Measurements from ENCODE around the gene PREX1. TPM values are rescaled to one million over a fixed set of nuclear protein-coding genes. Genes with fewer than 3 reads are reported as not detected.

Gene PREX1
- total RNA-seq, 4 donors from 2014 or later = 9.9 to 150 (median 18.4) TPM

DNA sequence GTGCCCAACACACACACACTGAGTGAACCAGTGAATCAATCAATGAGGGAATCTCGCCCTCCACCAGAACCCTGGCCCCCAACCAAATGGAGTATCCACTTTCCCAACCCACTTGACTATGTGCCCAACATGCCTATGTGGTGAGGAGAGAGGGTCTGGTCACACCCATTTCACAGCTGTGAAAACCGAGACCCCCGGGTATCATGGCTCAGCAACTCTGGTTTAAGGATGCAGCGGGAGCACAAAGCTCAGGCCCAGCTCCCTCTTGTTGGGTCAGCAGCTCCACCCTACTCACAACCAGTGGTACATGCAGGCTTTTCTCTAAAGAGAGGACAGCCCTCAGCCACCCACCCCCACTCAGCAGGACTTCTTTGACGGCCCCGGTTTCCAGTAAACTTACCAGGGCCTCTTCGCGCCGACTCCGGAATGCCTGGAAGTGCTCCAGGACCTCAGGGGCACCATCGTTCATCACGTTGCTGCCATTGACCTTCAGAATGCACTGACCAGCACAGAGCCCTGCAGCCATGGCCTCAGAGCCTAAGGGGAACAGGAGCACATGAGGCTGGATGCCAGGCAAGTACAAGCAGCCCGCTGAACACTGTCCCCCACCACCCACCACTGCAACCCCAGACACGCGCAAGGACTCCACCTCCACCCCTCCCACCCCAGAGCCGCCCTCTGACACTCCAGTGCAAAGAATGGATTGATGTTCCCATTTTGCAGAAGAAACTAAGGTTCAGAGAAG is 174.7 kb downstream of the PREX1 start:
- H3K9me3 ChIP-seq = no peaks in the 10 kb centered on the region
- no peak overlapping the region for H3K27ac ChIP-seq
- no peaks in the 10 kb centered on the region for H3K4me1 ChIP-seq
- no peaks in the 10 kb centered on the region for H3K27me3 ChIP-seq
- H3K4me3 ChIP-seq = no peak overlapping the region
- H3K36me3 ChIP-seq = peaks cover 0 to 50% (median 0%) of the 10 kb centered on the region in 3 donors
- TF ChIP-seq, protein P1, sequence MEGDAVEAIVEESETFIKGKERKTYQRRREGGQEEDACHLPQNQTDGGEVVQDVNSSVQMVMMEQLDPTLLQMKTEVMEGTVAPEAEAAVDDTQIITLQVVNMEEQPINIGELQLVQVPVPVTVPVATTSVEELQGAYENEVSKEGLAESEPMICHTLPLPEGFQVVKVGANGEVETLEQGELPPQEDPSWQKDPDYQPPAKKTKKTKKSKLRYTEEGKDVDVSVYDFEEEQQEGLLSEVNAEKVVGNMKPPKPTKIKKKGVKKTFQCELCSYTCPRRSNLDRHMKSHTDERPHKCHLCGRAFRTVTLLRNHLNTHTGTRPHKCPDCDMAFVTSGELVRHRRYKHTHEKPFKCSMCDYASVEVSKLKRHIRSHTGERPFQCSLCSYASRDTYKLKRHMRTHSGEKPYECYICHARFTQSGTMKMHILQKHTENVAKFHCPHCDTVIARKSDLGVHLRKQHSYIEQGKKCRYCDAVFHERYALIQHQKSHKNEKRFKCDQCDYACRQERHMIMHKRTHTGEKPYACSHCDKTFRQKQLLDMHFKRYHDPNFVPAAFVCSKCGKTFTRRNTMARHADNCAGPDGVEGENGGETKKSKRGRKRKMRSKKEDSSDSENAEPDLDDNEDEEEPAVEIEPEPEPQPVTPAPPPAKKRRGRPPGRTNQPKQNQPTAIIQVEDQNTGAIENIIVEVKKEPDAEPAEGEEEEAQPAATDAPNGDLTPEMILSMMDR (IDR thresholded peaks at IDR 0.05) = no peak
- TF ChIP-seq POLR2A (IDR thresholded peaks at IDR 0.05) = no peak
- DNase-seq = no peak

DNA sequence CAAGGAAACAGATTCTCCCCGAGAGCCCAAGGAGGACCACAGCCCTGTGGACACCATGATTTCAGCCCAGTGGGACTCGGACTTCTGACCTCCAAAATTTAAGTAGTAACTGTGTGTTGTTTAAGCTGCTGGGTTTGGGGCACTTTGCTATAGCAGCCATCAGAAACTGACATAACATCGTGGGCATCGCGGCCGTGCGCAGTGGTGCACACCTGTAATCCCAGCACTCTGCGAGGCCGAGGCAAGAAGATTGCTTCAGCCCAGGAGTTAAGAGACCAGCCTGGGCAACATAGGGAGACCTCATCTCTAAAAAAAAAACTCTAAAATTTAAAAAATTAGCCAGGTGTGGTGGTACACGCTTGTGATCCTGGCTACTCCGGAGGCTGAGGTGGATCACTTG is 175.8 kb downstream of the PREX1 start:
- TF ChIP-seq POLR2A (IDR thresholded peaks at IDR 0.05) = no peak
- TF ChIP-seq, protein P1 (IDR thresholded peaks at IDR 0.05) = no peak
- Histone ChIP-seq H3K27ac (no peak overlapping the region), H3K9me3 (no peaks in the 10 kb centered on the region), H3K4me3 (no peak overlapping the region), H3K27me3 (no peaks in the 10 kb centered on the region), H3K36me3 (peaks cover 0 to 45% (median 0%) of the 10 kb centered on the region in 3 donors), H3K4me1 (no peaks in the 10 kb centered on the region)
- no peak for DNase-seq

DNA sequence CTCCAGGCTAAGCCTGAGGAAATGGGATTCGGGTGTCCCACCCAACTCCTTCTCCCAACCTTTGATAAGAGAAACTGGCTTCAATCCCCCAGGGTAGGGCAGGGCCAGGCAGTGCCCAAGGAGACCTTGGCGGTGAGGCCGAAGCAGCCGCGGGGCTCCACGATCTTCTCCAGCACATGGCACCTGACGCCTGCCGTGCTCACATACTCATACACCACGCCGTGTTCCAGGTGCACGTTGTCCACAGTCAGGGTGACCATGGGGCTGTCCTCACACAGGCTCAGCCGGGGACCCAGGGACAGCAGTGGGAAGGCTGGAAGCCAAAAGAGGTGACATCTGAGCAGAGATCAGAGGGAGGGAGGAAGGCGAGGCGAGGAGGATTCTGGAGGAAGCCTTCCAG is 176.5 kb downstream of the PREX1 start:
- Histone ChIP-seq H3K4me3 (no peak overlapping the region), H3K27ac (no peak overlapping the region), H3K36me3 (peaks cover 0 to 40% (median 0%) of the 10 kb centered on the region in 3 donors), H3K4me1 (no peaks in the 10 kb centered on the region), H3K27me3 (no peaks in the 10 kb centered on the region), H3K9me3 (no peaks in the 10 kb centered on the region)
- DNase-seq = no peak
- TF ChIP-seq POLR2A (IDR thresholded peaks at IDR 0.05) = no peak
- TF ChIP-seq, protein P1 (IDR thresholded peaks at IDR 0.05) = no peak

DNA sequence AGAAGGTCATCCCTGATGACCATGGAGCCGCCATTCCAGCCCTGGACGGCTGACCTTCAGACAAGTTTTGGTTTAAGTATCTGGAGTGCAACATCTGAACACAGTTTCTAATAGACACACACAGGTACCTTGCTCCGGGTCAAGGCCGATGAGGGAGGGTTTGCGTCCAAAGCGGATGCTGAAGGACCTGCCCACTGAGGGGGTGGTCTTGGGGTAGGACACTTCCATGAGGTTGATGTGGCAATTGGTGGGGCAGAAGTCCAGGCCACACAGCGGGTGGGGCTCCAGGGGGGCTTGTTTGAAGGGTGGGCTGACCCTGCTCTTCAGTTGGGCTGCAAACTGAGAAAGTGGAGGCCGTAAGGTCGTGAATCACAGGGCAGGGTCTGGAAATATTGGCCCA is 177.9 kb downstream of the PREX1 start:
- no peak for TF ChIP-seq POLR2A (IDR thresholded peaks at IDR 0.05)
- TF ChIP-seq, protein P1 (IDR thresholded peaks at IDR 0.05) = no peak
- Histone ChIP-seq H3K9me3 (no peaks in the 10 kb centered on the region), H3K36me3 (peaks cover 0 to 36% (median 0%) of the 10 kb centered on the region in 3 donors), H3K4me3 (no peak overlapping the region), H3K4me1 (no peaks in the 10 kb centered on the region), H3K27ac (no peak overlapping the region), H3K27me3 (no peaks in the 10 kb centered on the region)
- DNase-seq = no peak

DNA sequence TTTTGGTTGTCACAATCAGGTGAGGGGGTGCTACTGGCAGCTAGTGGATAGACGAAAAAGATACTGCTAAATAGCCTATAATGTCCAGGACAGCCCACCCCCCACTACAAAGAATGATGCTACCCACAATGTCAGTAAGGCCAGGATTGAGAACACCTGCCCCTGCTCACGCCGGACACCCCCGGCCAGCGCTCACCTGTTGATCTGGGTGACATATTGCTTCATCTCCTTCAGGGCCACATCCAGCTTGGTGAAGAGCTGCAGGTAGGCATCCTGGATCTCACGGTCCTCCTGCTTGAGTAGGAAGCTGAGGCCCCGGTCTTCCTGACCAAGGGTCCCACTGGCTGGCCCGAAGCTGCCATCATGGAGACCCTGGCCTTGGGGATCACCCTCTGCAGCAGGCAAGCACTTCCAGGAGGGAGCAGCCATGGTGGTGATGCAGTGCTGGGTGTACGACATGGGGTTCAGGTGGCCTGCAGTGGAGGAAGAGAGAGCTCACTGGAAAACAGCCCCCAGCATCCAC is 178.6 kb downstream of the PREX1 start:
- peaks cover 0 to 41% (median 0%) of the 10 kb centered on the region in 3 donors for H3K36me3 ChIP-seq
- no peaks in the 10 kb centered on the region for H3K4me1 ChIP-seq
- H3K27me3 ChIP-seq = no peaks in the 10 kb centered on the region
- H3K27ac ChIP-seq = no peak overlapping the region
- no peak for DNase-seq
- no peaks in the 10 kb centered on the region for H3K9me3 ChIP-seq
- TF ChIP-seq, protein P1 (IDR thresholded peaks at IDR 0.05) = no peak
- no peak for TF ChIP-seq POLR2A (IDR thresholded peaks at IDR 0.05)
- H3K4me3 ChIP-seq = no peak overlapping the region
